ENCODE results near the gene HOMER1. TPM values are rescaled to one million over a fixed set of nuclear protein-coding genes. Genes with fewer than 3 reads are reported as not detected.

Gene HOMER1
- total RNA-seq, 1 experiment from 2014 or later: 9.1 TPM

- Histone ChIP-seq H3F3A (ENCODE audit: low read length, unreplicated experiment) (no peaks in the 10 kb centered on the region), H3K27me3 (ENCODE audit: low read length) (no peaks in the 10 kb centered on the region), H3K4me1 (ENCODE audit: insufficient read depth, low read length) (peaks cover 8% of the 10 kb centered on the region), H3K9me2 (replicated peaks; ENCODE audit: low read length) (no peaks in the 10 kb centered on the region), H3K36me3 (ENCODE audit: low read depth, low read length) (no peaks in the 10 kb centered on the region), H3K27ac (ENCODE audit: low read length) (no peak overlapping the region), H3K9ac (ENCODE audit: low read length) (no peak overlapping the region), H3K9me3 (ENCODE audit: low read length) (no peaks in the 10 kb centered on the region), H2AFZ (ENCODE audit: low read length) (no peak overlapping the region), H3K4me3 (ENCODE audit: low read length) (no peak overlapping the region), H3K4me2 (ENCODE audit: low read length) (no peak overlapping the region), H4K20me1 (ENCODE audit: low read length) (no peaks in the 10 kb centered on the region), H3K79me2 (ENCODE audit: low read length) (no peaks in the 10 kb centered on the region)
- BruUV-seq (replicated peaks): no TSS peak
- TF ChIP-seq CTCF (conservative IDR thresholded peaks at IDR 0.05; ENCODE audit: low read depth, low read length) (no peak), EZH2phosphoT487 (IDR thresholded peaks at IDR 0.05; ENCODE audit: borderline replicate concordance, low read length) (no peak), EZH2 (IDR thresholded peaks at IDR 0.05; ENCODE audit: low read length, unreplicated experiment) (no peak)
- intact Hi-C loops (cut with micrococcal nuclease): loop anchor here (5.0 kb wide), 1 partner anchor 521 kb away; no protein-coding TSS in a partner anchor
- no peak for ATAC-seq
- no peak for DNase-seq
- CTCF ChIA-PET: no interaction called here
- POLR2A ChIA-PET (ENCODE audit: unreplicated experiment): no interaction called here
Measured at GRCh38 chr5:79560771-79561524, 47.0 kb upstream of the HOMER1 start.

GRCh38 chr5:79555418-79555817 is 41.5 kb upstream of the HOMER1 start:
- H3F3A ChIP-seq (ENCODE audit: low read length, unreplicated experiment): no peaks in the 10 kb centered on the region
- H3K79me2 ChIP-seq (ENCODE audit: low read length): no peaks in the 10 kb centered on the region
- H3K9me2 ChIP-seq (replicated peaks; ENCODE audit: low read length): no peaks in the 10 kb centered on the region
- H4K20me1 ChIP-seq (ENCODE audit: low read length): no peaks in the 10 kb centered on the region
- no peak overlapping the region for H3K9ac ChIP-seq (ENCODE audit: low read length)
- intact Hi-C loops (cut with micrococcal nuclease): no loop called here
- H3K4me3 ChIP-seq (ENCODE audit: low read length): no peak overlapping the region
- no peak for TF ChIP-seq EZH2phosphoT487 (IDR thresholded peaks at IDR 0.05; ENCODE audit: borderline replicate concordance, low read length)
- TF ChIP-seq EZH2 (IDR thresholded peaks at IDR 0.05; ENCODE audit: low read length, unreplicated experiment): no peak
- TF ChIP-seq CTCF (conservative IDR thresholded peaks at IDR 0.05; ENCODE audit: low read depth, low read length): no peak
- ATAC-seq (no peak), DNase-seq (no peak)
- no peaks in the 10 kb centered on the region for H3K9me3 ChIP-seq (ENCODE audit: low read length)
- no peaks in the 10 kb centered on the region for H3K27me3 ChIP-seq (ENCODE audit: low read length)
- H3K27ac ChIP-seq (ENCODE audit: low read length): no peak overlapping the region
- H3K4me2 ChIP-seq (ENCODE audit: low read length): no peak overlapping the region
- POLR2A ChIA-PET (ENCODE audit: unreplicated experiment): no interaction called here
- no peaks in the 10 kb centered on the region for H3K36me3 ChIP-seq (ENCODE audit: low read depth, low read length)
- no TSS peak for BruUV-seq (replicated peaks)
- H2AFZ ChIP-seq (ENCODE audit: low read length): no peak overlapping the region; the same call in 1 of the 2 replicates
- no peaks in the 10 kb centered on the region for H3K4me1 ChIP-seq (ENCODE audit: insufficient read depth, low read length)
- CTCF ChIA-PET: no interaction called here

GRCh38 chr5:79552984-79553383 is 39.0 kb upstream of the HOMER1 start:
- no peak for ATAC-seq
- POLR2A ChIA-PET (ENCODE audit: unreplicated experiment): no interaction called here

More at GRCh38 chr5:79552984-79553383, 39.0 kb upstream of the HOMER1 start:
- H3K27ac ChIP-seq (ENCODE audit: low read length): no peak overlapping the region
- no peak overlapping the region for H3K4me3 ChIP-seq (ENCODE audit: low read length)
- no peaks in the 10 kb centered on the region for H3K9me3 ChIP-seq (ENCODE audit: low read length)
- H3K4me1 ChIP-seq (ENCODE audit: insufficient read depth, low read length): peaks cover 8% of the 10 kb centered on the region
- H3K4me2 ChIP-seq (ENCODE audit: low read length): no peak overlapping the region
- intact Hi-C loops (cut with micrococcal nuclease): no loop called here
- BruUV-seq (replicated peaks): no TSS peak
- H3K27me3 ChIP-seq (ENCODE audit: low read length): no peaks in the 10 kb centered on the region
- no peak for TF ChIP-seq EZH2phosphoT487 (IDR thresholded peaks at IDR 0.05; ENCODE audit: borderline replicate concordance, low read length)
- TF ChIP-seq CTCF (conservative IDR thresholded peaks at IDR 0.05; ENCODE audit: low read depth, low read length): no peak
- no peak for TF ChIP-seq EZH2 (IDR thresholded peaks at IDR 0.05; ENCODE audit: low read length, unreplicated experiment)
- H4K20me1 ChIP-seq (ENCODE audit: low read length): no peaks in the 10 kb centered on the region
- no peak for DNase-seq
- H2AFZ ChIP-seq (ENCODE audit: low read length): no peak overlapping the region
- H3K36me3 ChIP-seq (ENCODE audit: low read depth, low read length): no peaks in the 10 kb centered on the region
- no peaks in the 10 kb centered on the region for H3K79me2 ChIP-seq (ENCODE audit: low read length)
- CTCF ChIA-PET: no interaction called here
- no peaks in the 10 kb centered on the region for H3K9me2 ChIP-seq (replicated peaks; ENCODE audit: low read length)
- H3F3A ChIP-seq (ENCODE audit: low read length, unreplicated experiment): no peaks in the 10 kb centered on the region
- H3K9ac ChIP-seq (ENCODE audit: low read length): no peak overlapping the region
